Mesendoderm (in vitro differentiated cells): ENCODE data around the gene TUBB8B.
"Not testable (repeated sequence)": the region's sequence is repeated elsewhere in the genome, so short reads cannot be mapped to it uniquely, and the experiment has no call there.

Source experiments
- DNase-seq: peaks from one replicate; pipeline ENCODE4 v3.0.0; 2013
- H2AK5ac ChIP-seq: 2 replicates; pipeline ENCODE4 v1.6.1; 2013; ENCODE audit warnings: low read length, inconsistent platforms
- H2BK120ac ChIP-seq: 2 replicates; pipeline ENCODE4 v1.6.1; 2013; ENCODE audit warnings: low read depth, mild to moderate bottlenecking, low read length, moderate library complexity, mixed read lengths
- H2BK15ac ChIP-seq: replicated peaks from 2 replicates; pipeline ENCODE4 v1.6.1; 2013; ENCODE audit warnings: low read depth, mild to moderate bottlenecking, moderate library complexity
- H2BK5ac ChIP-seq: 2 replicates; pipeline ENCODE4 v1.6.1; 2013; ENCODE audit warnings: low read length, inconsistent platforms
- H3K18ac ChIP-seq: 2 replicates; pipeline ENCODE4 v1.6.1; 2013; ENCODE audit warnings: mild to moderate bottlenecking, low read length, mixed read lengths
- H3K23ac ChIP-seq: one replicate; pipeline ENCODE4 v1.6.1; 2013; ENCODE audit warnings: low read length
- H3K27ac ChIP-seq: 2 replicates; pipeline ENCODE4 v1.5.1; 2013; ENCODE audit warnings: low read depth, mild to moderate bottlenecking, inconsistent platforms, low read length, moderate library complexity
- H3K27me3 ChIP-seq: 2 replicates; pipeline ENCODE4 v1.6.1; 2013; ENCODE audit warnings: low read length, control low read depth, mild to moderate bottlenecking, inconsistent platforms; ENCODE audit not compliant: insufficient read depth, poor library complexity
- H3K36me3 ChIP-seq: 2 replicates; pipeline ENCODE4 v1.6.1; 2013; ENCODE audit warnings: low read length, inconsistent platforms; ENCODE audit not compliant: control insufficient read depth, insufficient read depth
- H3K4ac ChIP-seq: one replicate; pipeline ENCODE4 v1.6.1; 2013; ENCODE audit warnings: low read depth, mild to moderate bottlenecking, low read length, moderate library complexity
- H3K4me1 ChIP-seq: 2 replicates; pipeline ENCODE4 v1.6.1; 2013; ENCODE audit warnings: low read depth, low read length, inconsistent platforms; ENCODE audit not compliant: control insufficient read depth
- H3K4me2 ChIP-seq: 2 replicates; pipeline ENCODE4 v1.6.1; 2013; ENCODE audit warnings: low read length
- H3K4me3 ChIP-seq: 2 replicates; pipeline ENCODE4 v1.5.1; 2013; ENCODE audit warnings: mild to moderate bottlenecking, low read length
- H3K56ac ChIP-seq: one replicate; pipeline ENCODE4 v1.6.1; 2013; ENCODE audit warnings: low read length
- H3K79me1 ChIP-seq: 2 replicates; pipeline ENCODE4 v1.6.1; 2013; ENCODE audit warnings: low read length, inconsistent platforms
- H3K79me2 ChIP-seq: 2 replicates; pipeline ENCODE4 v1.6.1; 2013; ENCODE audit warnings: mild to moderate bottlenecking, low read length; ENCODE audit not compliant: control insufficient read depth, insufficient read depth
- H3K9ac ChIP-seq: 2 replicates; pipeline ENCODE4 v1.6.1; 2013; ENCODE audit warnings: low read length, inconsistent platforms
- H4K5ac ChIP-seq: one replicate; pipeline ENCODE4 v1.6.1; 2013; ENCODE audit warnings: low read length
- H4K8ac ChIP-seq: one replicate; pipeline ENCODE4 v1.6.1; 2013; ENCODE audit warnings: low read depth, mild to moderate bottlenecking, control low read depth, low read length, moderate library complexity
- WGBS: extraction: QIAGEN DNeasy Blood & Tissue Kit; methylation state at CpG from one replicate; pipeline ENCODE4 v1.1.7; 2013; ENCODE audit warnings: low lambda C conversion rate, missing lambda C conversion rate; ENCODE audit not compliant: insufficient coverage; ENCODE audit errors: extremely low coverage; 5-methylcytosine and 5-hydroxymethylcytosine counted together

Gene TUBB8B

DNA sequence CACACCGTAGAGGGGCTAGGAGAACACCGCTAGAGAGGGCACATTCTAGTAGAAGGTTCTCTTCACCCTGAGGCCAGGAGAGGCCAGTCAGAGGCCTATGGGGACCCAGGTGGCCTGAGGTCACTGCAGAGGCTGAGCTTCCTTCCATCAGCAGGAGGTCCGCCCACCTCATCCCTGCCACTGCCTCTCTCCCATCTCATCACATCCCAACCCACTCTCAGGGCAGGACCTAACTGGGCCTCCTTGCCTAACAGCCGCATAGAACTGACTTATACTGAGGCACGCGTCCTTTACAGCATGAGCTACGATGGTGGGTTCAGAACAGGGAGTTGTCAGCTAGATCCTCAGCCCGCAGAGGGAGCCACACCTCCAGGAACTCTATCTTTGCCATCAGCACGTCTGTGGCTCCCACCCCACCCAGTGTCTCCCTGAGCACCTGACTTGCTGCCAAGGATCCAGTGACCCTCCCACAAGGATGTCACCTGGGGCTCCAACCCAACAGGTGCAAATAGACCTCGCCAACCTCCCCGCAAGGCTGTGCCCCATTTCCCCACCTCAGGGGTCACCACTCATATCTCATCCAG is 33.3 kb upstream of the TUBB8B start:
- not testable (repeated sequence) for H3K27ac ChIP-seq, H4K5ac ChIP-seq, H3K4ac ChIP-seq, DNase-seq, H3K23ac ChIP-seq, H3K56ac ChIP-seq, H3K18ac ChIP-seq, H2AK5ac ChIP-seq, H4K8ac ChIP-seq, H3K79me1 ChIP-seq, H3K27me3 ChIP-seq, H3K9ac ChIP-seq, H3K79me2 ChIP-seq, H3K4me3 ChIP-seq, H2BK5ac ChIP-seq, H2BK120ac ChIP-seq, H2BK15ac ChIP-seq, H3K4me2 ChIP-seq, H3K36me3 ChIP-seq, H3K4me1 ChIP-seq
- no CpG with 5 or more reads among the region's 11 CpGs for WGBS

GRCh38 chr18:80881-81280 is 31.5 kb upstream of the TUBB8B start:
- H3K4me3 ChIP-seq, H3K27ac ChIP-seq, H3K79me2 ChIP-seq, H2BK5ac ChIP-seq, H4K8ac ChIP-seq, H3K27me3 ChIP-seq, H3K23ac ChIP-seq, H3K18ac ChIP-seq, H4K5ac ChIP-seq, H3K4ac ChIP-seq, H2AK5ac ChIP-seq, H2BK120ac ChIP-seq, H3K4me1 ChIP-seq, DNase-seq, H3K36me3 ChIP-seq, H3K9ac ChIP-seq, H3K56ac ChIP-seq, H3K79me1 ChIP-seq, H3K4me2 ChIP-seq, H2BK15ac ChIP-seq: not testable (repeated sequence)
- WGBS: no CpG with 5 or more reads among the region's 2 CpGs

- H3K18ac ChIP-seq, H3K27ac ChIP-seq, H2AK5ac ChIP-seq, H3K56ac ChIP-seq, H2BK120ac ChIP-seq, H2BK15ac ChIP-seq, H3K79me2 ChIP-seq, H4K5ac ChIP-seq, H2BK5ac ChIP-seq, H3K27me3 ChIP-seq, H3K4me3 ChIP-seq, DNase-seq, H3K36me3 ChIP-seq, H3K4me1 ChIP-seq, H3K4ac ChIP-seq, H4K8ac ChIP-seq, H3K79me1 ChIP-seq, H3K23ac ChIP-seq, H3K4me2 ChIP-seq, H3K9ac ChIP-seq: not testable (repeated sequence)
- whole genome bisulfite sequencing: no CpG with 5 or more reads among the region's 6 CpGs
Measured at GRCh38 chr18:80202-80601, 30.8 kb upstream of the TUBB8B start.

DNA sequence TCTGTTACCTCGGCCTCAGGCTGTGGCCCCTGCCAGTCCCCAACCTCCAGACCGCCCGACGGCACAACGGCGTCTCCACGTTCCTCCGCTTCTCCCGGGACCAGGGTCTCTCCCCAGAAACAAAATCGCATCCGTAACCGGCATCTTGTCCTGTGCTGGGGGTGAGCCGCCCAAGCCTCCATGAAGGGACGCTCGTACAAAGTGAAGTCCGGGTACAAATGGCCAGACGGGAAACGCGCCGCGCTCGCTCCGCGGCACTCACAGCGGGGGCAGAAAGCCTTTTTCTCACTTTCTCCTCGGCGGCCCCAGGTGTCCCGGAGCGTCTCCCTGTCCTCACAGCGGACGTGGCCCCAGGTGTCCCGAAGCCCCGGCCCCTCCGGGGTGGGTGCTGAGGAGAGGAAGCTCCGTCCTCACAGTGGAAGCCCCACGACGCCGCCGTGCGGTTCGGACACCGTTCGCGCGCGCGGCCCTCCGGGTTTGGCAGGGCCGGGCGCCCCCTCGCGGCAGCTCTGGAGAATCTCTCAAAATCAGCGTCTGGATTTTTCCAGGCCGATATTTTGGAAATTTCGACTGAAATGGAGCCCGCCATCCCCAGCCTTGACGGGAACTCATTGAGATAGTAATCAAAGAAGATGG is 26.2 kb upstream of the TUBB8B start:
- H3K4me1 ChIP-seq, H3K9ac ChIP-seq, H2BK120ac ChIP-seq, H3K27me3 ChIP-seq, H3K4me2 ChIP-seq, H3K4me3 ChIP-seq, H3K23ac ChIP-seq, H3K56ac ChIP-seq, H2BK5ac ChIP-seq, H4K8ac ChIP-seq, H4K5ac ChIP-seq, H3K79me2 ChIP-seq, H2BK15ac ChIP-seq, DNase-seq, H3K4ac ChIP-seq, H3K18ac ChIP-seq, H2AK5ac ChIP-seq, H3K36me3 ChIP-seq, H3K79me1 ChIP-seq, H3K27ac ChIP-seq: not testable (repeated sequence)
- WGBS: no CpG with 5 or more reads among the region's 57 CpGs

GRCh38 chr18:73181-73777 is 23.9 kb upstream of the TUBB8B start:
- H2AK5ac ChIP-seq, H3K27ac ChIP-seq, H3K27me3 ChIP-seq, DNase-seq, H4K5ac ChIP-seq, H3K9ac ChIP-seq, H2BK120ac ChIP-seq, H3K79me2 ChIP-seq, H3K23ac ChIP-seq, H3K4me3 ChIP-seq, H2BK5ac ChIP-seq, H3K4ac ChIP-seq, H3K79me1 ChIP-seq, H3K36me3 ChIP-seq, H3K18ac ChIP-seq, H4K8ac ChIP-seq, H3K4me2 ChIP-seq, H3K56ac ChIP-seq, H3K4me1 ChIP-seq, H2BK15ac ChIP-seq: not testable (repeated sequence)
- no CpG with 5 or more reads among the region's 48 CpGs for WGBS
